ENCODE results near the gene CASZ1.

GRCh38 chr1:10782491-10783244, 13.8 kb downstream of the CASZ1 start:
- TF ChIP-seq CTCF (IDR thresholded peaks at IDR 0.05) (no peak), POLR2A (IDR thresholded peaks at IDR 0.05) (no peak), POLR2AphosphoS5 (IDR thresholded peaks at IDR 0.05) (no peak), EP300 (IDR thresholded peaks at IDR 0.05) (no peak)

Data from stomach (tissue), 4 donors.